SK-N-SH (cell line): ENCODE results near the gene CPLX3. TPM values are rescaled to one million over a fixed set of nuclear protein-coding genes. Genes with fewer than 3 reads are reported as not detected.

Experiments used
- CTCF ChIA-PET: fragments of 300-600, 350-600 bp; formaldehyde crosslinking; extraction: SDS; loops from one replicate; lab custom pipeline; 2021; lab: Yijun Ruan, JAX
- POLR2A ChIA-PET: fragments of 350-600 bp; sonication (Branson Sonifier 250); formaldehyde crosslinking; extraction: SDS; loops from one replicate; lab custom pipeline; 2020; ENCODE audit warnings: antibody characterized with exemption, inconsistent platforms; lab: Yijun Ruan, JAX
- DNase-seq: peaks from one replicate; pipeline ENCODE4 v3.0.0; 2012
- H2AFZ ChIP-seq: fragments of 200-600 bp; sonication (generic); 2 replicates; pipeline ENCODE4 v1.8.1; 2016; ENCODE audit warnings: antibody characterized with exemption, mild to moderate bottlenecking, low read depth
- H3F3A ChIP-seq: fragments of 200-600 bp; sonication (generic); replicated peaks from 2 replicates; pipeline ENCODE3; 2016; ENCODE audit warnings: antibody characterized with exemption, mild to moderate bottlenecking; ENCODE audit not compliant: insufficient read depth
- H3K27ac ChIP-seq, 2 experiments: fragments of 200-500 bp in 1 of 2; fragments of 200-600 bp in 1 of 2; sonication (Bioruptor generic) in 1 of 2; sonication (generic), shearing (Covaris generic) in 1 of 2; 2 replicates each; pipeline versions ENCODE4 v1.5.1 to v1.6.1; 2014 to 2016; ENCODE audit warnings: low read depth in 2 of 2, inconsistent platforms in 1 of 2, low read length in 1 of 2, mild to moderate bottlenecking in 1 of 2, mixed read lengths in 1 of 2
- H3K27me3 ChIP-seq: fragments of 200-600 bp; sonication (generic), shearing (Covaris generic); 2 replicates; pipeline ENCODE4 v1.6.1; 2016; ENCODE audit warnings: mixed run types; ENCODE audit not compliant: insufficient read depth
- H3K36me3 ChIP-seq, 2 experiments: fragments of 200-500 bp in 1 of 2; fragments of 200-600 bp in 1 of 2; sonication (Bioruptor generic) in 1 of 2; sonication (generic) in 1 of 2; replicated peaks in 1 of 2; 2 replicates each; pipeline versions ENCODE3 to v1.5.1; 2014 to 2016; ENCODE audit warnings: low read length in 1 of 2, mild to moderate bottlenecking in 1 of 2; ENCODE audit not compliant: insufficient read depth in 2 of 2, control insufficient read depth in 1 of 2
- H3K4me1 ChIP-seq, 2 experiments: fragments of 200-500 bp in 1 of 2; fragments of 200-600 bp in 1 of 2; sonication (Bioruptor generic) in 1 of 2; sonication (generic), shearing (Covaris generic) in 1 of 2; 2 replicates each; pipeline versions ENCODE4 v1.5.1 to v1.6.1; 2014 to 2016; ENCODE audit warnings: low read depth in 1 of 2, low read length in 1 of 2, mixed run types in 1 of 2; ENCODE audit not compliant: insufficient read depth in 2 of 2, control insufficient read depth in 1 of 2
- H3K4me2 ChIP-seq: fragments of 200-600 bp; sonication (generic), shearing (Covaris generic); 2 replicates; pipeline ENCODE4 v1.6.1; 2017; ENCODE audit warnings: mixed run types
- H3K4me3 ChIP-seq, 2 experiments: fragments of 200-500 bp in 1 of 2; fragments of 200-600 bp in 1 of 2; sonication (Bioruptor generic) in 1 of 2; sonication (generic), shearing (Covaris generic) in 1 of 2; 2 replicates each; pipeline versions ENCODE4 v1.5.1 to v1.8.1; 2014 to 2016; ENCODE audit warnings: low read depth in 2 of 2, inconsistent platforms in 1 of 2, low read length in 1 of 2, mild to moderate bottlenecking in 1 of 2, mixed read lengths in 1 of 2, moderate library complexity in 1 of 2
- H3K79me2 ChIP-seq: fragments of 200-600 bp; sonication (generic); 2 replicates; pipeline ENCODE4 v1.8.1; 2017; ENCODE audit warnings: mild to moderate bottlenecking; ENCODE audit not compliant: insufficient read depth
- H3K9ac ChIP-seq: fragments of 200-600 bp; sonication (generic); 2 replicates; pipeline ENCODE4 v1.6.1; 2017; ENCODE audit warnings: mixed run types
- H3K9me2 ChIP-seq: fragments of 200-600 bp; sonication (generic); 2 replicates; pipeline ENCODE4 v1.6.1; 2017; ENCODE audit warnings: mixed run types
- H3K9me3 ChIP-seq: fragments of 200-600 bp; sonication (generic); 2 replicates; pipeline ENCODE4 v1.6.1; 2017; ENCODE audit warnings: mixed run types, mild to moderate bottlenecking, moderate library complexity
- H4K20me1 ChIP-seq: fragments of 200-600 bp; sonication (generic); 2 replicates; pipeline ENCODE4 v1.6.1; 2017; ENCODE audit warnings: mild to moderate bottlenecking, mixed run types; ENCODE audit not compliant: insufficient read depth
- ELF1 ChIP-seq: IDR thresholded peaks from 2 replicates; pipeline ENCODE4 v1.4.0; 2012
- EP300 ChIP-seq, 2 experiments: IDR thresholded peaks; 2 replicates each; pipeline versions ENCODE4 v1.4.0 to v1.6.1; 2012; ENCODE audit warnings: borderline replicate concordance in 1 of 2, low read depth in 1 of 2, low read length in 1 of 2
- EZH2phosphoT487 ChIP-seq: fragments of 200-600 bp; sonication (generic); IDR thresholded peaks from 2 replicates; pipeline ENCODE4 v1.6.1; 2017; ENCODE audit warnings: low read depth, mixed run types, mild to moderate bottlenecking, antibody characterized with exemption, moderate library complexity, borderline replicate concordance
- FOSL2 ChIP-seq: IDR thresholded peaks from 2 replicates; pipeline ENCODE4 v1.4.0; 2012; ENCODE audit warnings: low read depth, mild to moderate bottlenecking, moderate library complexity, borderline replicate concordance
- FOXM1 ChIP-seq: IDR thresholded peaks from 2 replicates; pipeline ENCODE4 v1.4.0; 2012; ENCODE audit warnings: low read depth, mild to moderate bottlenecking
- GABPA ChIP-seq: IDR thresholded peaks from 2 replicates; pipeline ENCODE4 v1.4.0; 2012; ENCODE audit warnings: low read depth, mild to moderate bottlenecking
- GATA2 ChIP-seq: sonication (generic); formaldehyde crosslinking; IDR thresholded peaks from 2 replicates; pipeline ENCODE4 v1.5.0; 2020; ENCODE audit warnings: mild to moderate bottlenecking, missing genetic modification reagents
- MEF2A ChIP-seq: IDR thresholded peaks from 2 replicates; pipeline ENCODE4 v1.4.0; 2012; ENCODE audit warnings: low read depth, borderline replicate concordance
- MXI1 ChIP-seq: IDR thresholded peaks from 2 replicates; pipeline ENCODE4 v1.6.1; 2012; ENCODE audit warnings: mild to moderate bottlenecking, low read depth, low read length, improper control_type of control experiment
- NRF1 ChIP-seq: IDR thresholded peaks from 2 replicates; pipeline ENCODE4 v1.6.1; 2012; ENCODE audit warnings: low read depth, mild to moderate bottlenecking, low read length
- POLR2AphosphoS5 ChIP-seq: IDR thresholded peaks from 2 replicates; pipeline ENCODE4 v1.6.1; 2012; ENCODE audit warnings: low read depth, low read length
- SMC3 ChIP-seq: IDR thresholded peaks from 2 replicates; pipeline ENCODE4 v1.6.1; 2012; ENCODE audit warnings: low read depth, low read length, improper control_type of control experiment
- TAF1 ChIP-seq: IDR thresholded peaks from 2 replicates; pipeline ENCODE4 v1.6.1; 2012; ENCODE audit warnings: low read depth, mild to moderate bottlenecking, low read length, moderate library complexity, borderline replicate concordance
- TEAD4 ChIP-seq: IDR thresholded peaks from 2 replicates; pipeline ENCODE4 v1.4.0; 2012; ENCODE audit warnings: mild to moderate bottlenecking, borderline replicate concordance; ENCODE audit not compliant: insufficient read depth
- YY1 ChIP-seq: IDR thresholded peaks from 2 replicates; pipeline ENCODE4 v1.4.0; 2012; ENCODE audit warnings: low read depth, mild to moderate bottlenecking
- WGBS: methylation state at CpG from one replicate; pipeline ENCODE4 v1.1.6; 2017; ENCODE audit warnings: low lambda C conversion rate; 5-methylcytosine and 5-hydroxymethylcytosine counted together
- polyA plus RNA-seq, 3 experiments: library from polyadenylated mRNA; depleted of rRNA; stranded (reverse); fragments of >200 nt; gene quantifications; 2 replicates each; pipeline ENCODE4 v1.2.3, GENCODE V29; 2012
- TF ChIP-seq, protein P1 (sequence below): fragments of 150-350 bp; IDR thresholded peaks from 2 replicates; pipeline ENCODE4 v1.6.1; 2016; ENCODE audit warnings: mild to moderate bottlenecking, low read depth, low read length
- TF ChIP-seq, protein P2 (sequence below): IDR thresholded peaks from 2 replicates; pipeline ENCODE4 v1.4.0; 2012; ENCODE audit warnings: low read depth
- TF ChIP-seq, protein P3 (sequence below): fragments of 150-350 bp; IDR thresholded peaks from 2 replicates; pipeline ENCODE4 v1.6.1; 2017; ENCODE audit warnings: antibody characterized with exemption, low read length, low read depth, borderline replicate concordance
- TF ChIP-seq, protein P4 (sequence below): IDR thresholded peaks from 2 replicates; pipeline ENCODE4 v1.6.1; 2012; ENCODE audit warnings: mild to moderate bottlenecking, low read depth, low read length, moderate library complexity

The CPLX3 gene
- polyA plus RNA-seq, 1 of the 3 experiments (the other 2 are of a cell fraction): not detected

DNA sequence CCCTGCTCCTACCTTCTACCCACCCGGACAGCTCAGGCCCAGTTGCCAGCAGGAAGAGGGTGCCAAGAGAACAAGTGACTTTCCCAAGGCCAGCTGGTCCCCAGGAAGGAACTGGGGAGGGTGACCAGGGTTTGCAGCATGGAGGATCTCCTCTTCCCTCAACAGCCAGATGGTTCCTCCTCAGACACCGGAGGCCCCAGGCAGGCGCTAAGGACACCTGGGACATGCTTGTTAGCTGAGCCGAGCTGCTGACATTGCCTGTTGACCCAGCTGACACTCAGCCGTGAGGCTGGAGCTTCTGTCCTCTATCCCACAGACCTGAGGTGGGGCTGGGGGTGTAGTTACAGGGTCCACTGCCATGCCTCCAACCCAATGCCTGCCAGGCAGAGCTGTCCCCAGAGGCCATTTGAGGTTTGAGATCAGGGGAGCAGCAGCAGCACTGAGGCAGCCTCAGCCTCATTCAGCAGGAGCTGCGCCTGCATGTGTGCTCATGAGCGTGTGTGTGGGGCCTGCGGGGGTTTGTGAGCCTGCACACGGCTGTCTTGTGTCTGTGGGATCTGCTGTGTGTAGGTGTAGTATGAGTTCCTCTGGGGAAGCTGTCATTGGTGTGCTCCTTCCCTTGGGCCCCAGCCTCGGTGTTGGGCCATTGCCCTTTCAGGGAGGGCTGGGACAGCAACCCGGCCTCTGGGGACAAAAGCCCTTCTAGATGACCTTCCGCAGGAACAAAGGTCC is 7.1 kb downstream of the CPLX3 start:
- H3K9ac ChIP-seq: no peak overlapping the region
- POLR2A ChIA-PET: interaction anchor here (1.0 kb wide), 1 partner anchor 65 kb away, joined by 3 read pairs; no protein-coding TSS in a partner anchor
- H3K79me2 ChIP-seq: no peaks in the 10 kb centered on the region
- H3K4me3 ChIP-seq: no peak overlapping the region
- DNase-seq: no peak
- 75% methylated on average over 11 of the region's 12 CpGs for WGBS
- no peaks in the 10 kb centered on the region for H3F3A ChIP-seq
- no peaks in the 10 kb centered on the region for H4K20me1 ChIP-seq
- H3K4me1 ChIP-seq: peaks cover 0 to 16% of the 10 kb centered on the region in 2 experiments; a peak in 1 of 4 replicates
- no peak for TF ChIP-seq FOXM1
- no peak for TF ChIP-seq YY1
- no peak for TF ChIP-seq TEAD4
- CTCF ChIA-PET: interaction anchor here (1.0 to 10.2 kb wide), 5 partner anchors 10 to 63 kb away, joined by 3 to 82 read pairs (median 6); partner anchors contain the start of gene ULK3
- no peak overlapping the region for H3K27ac ChIP-seq
- H3K27me3 ChIP-seq: no peaks in the 10 kb centered on the region
- peaks cover 0 to 11% of the 10 kb centered on the region in 2 experiments for H3K36me3 ChIP-seq
- no peak overlapping the region for H3K4me2 ChIP-seq
- H3K9me3 ChIP-seq: no peaks in the 10 kb centered on the region
- no peaks in the 10 kb centered on the region for H3K9me2 ChIP-seq
- H2AFZ ChIP-seq: no peak overlapping the region

DNA sequence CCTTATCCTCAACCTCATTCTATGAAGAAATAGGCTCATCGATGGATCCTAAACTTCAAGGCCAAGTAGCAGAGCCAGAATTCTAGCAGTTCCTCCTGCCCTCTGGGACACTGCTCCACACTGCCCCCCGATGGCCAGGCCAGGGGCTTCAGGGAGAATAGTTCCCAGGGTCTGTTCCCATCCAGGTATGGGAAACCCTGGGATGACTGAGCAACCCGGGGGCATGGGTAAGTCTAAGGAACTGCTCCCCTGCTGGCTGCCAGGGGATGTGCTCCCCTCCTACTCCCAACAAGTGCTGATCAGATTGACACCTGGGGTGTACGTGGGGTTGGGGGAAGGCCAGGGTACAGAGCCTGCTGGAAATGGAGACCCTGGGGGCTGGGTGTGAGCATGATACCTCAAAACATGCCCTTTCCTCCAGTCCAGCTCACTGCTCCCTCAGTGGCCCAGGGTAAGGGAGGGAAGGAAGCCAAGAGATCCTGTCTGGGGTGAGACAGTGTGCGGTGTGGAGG is 8.9 kb downstream of the CPLX3 start:
- Histone ChIP-seq H3K79me2 (no peaks in the 10 kb centered on the region), H3F3A (no peaks in the 10 kb centered on the region), H3K27ac (no peak overlapping the region; a peak in 1 of 4 replicates), H3K4me2 (no peak overlapping the region), H3K27me3 (no peaks in the 10 kb centered on the region), H2AFZ (no peak overlapping the region), H4K20me1 (no peaks in the 10 kb centered on the region), H3K9ac (no peak overlapping the region), H3K36me3 (peaks cover 0 to 23% of the 10 kb centered on the region in 2 experiments), H3K4me3 (peak overlapping the region in 1 of 2 experiments; percentile 49; a peak in 1 of 4 replicates), H3K9me3 (no peaks in the 10 kb centered on the region), H3K4me1 (peaks cover 0 to 16% of the 10 kb centered on the region in 2 experiments; a peak in 1 of 4 replicates), H3K9me2 (no peaks in the 10 kb centered on the region)
- ChIA-PET POLR2A (no interaction called here), CTCF (interaction anchor here (0.7 to 10.8 kb wide), 15 partner anchors 8 to 201 kb away, joined by 3 to 95 read pairs (median 4); partner anchors contain the start of gene CSK)
- WGBS: 52% methylated on average over 5 of the region's 5 CpGs
- peak; percentile 87 for DNase-seq
- no peak for TF ChIP-seq FOSL2
- no peak for TF ChIP-seq POLR2AphosphoS5
- TF ChIP-seq, protein P1, sequence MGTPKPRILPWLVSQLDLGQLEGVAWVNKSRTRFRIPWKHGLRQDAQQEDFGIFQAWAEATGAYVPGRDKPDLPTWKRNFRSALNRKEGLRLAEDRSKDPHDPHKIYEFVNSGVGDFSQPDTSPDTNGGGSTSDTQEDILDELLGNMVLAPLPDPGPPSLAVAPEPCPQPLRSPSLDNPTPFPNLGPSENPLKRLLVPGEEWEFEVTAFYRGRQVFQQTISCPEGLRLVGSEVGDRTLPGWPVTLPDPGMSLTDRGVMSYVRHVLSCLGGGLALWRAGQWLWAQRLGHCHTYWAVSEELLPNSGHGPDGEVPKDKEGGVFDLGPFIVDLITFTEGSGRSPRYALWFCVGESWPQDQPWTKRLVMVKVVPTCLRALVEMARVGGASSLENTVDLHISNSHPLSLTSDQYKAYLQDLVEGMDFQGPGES: no peak
- TF ChIP-seq MXI1: no peak
- no peak for TF ChIP-seq GATA2
- TF ChIP-seq EZH2phosphoT487: no peak
- TF ChIP-seq MEF2A: no peak
- TF ChIP-seq SMC3: peak; percentile 56
- TF ChIP-seq, protein P2, sequence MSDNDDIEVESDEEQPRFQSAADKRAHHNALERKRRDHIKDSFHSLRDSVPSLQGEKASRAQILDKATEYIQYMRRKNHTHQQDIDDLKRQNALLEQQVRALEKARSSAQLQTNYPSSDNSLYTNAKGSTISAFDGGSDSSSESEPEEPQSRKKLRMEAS: no peak
- TF ChIP-seq EP300 (IDR thresholded peaks at IDR 0.05; ENCODE audit: borderline replicate concordance in 1 of 2, low read depth in 1 of 2, low read length in 1 of 2): no peak
- TF ChIP-seq TEAD4: no peak
- TF ChIP-seq FOXM1: no peak
- no peak for TF ChIP-seq NRF1
- TF ChIP-seq, protein P3, sequence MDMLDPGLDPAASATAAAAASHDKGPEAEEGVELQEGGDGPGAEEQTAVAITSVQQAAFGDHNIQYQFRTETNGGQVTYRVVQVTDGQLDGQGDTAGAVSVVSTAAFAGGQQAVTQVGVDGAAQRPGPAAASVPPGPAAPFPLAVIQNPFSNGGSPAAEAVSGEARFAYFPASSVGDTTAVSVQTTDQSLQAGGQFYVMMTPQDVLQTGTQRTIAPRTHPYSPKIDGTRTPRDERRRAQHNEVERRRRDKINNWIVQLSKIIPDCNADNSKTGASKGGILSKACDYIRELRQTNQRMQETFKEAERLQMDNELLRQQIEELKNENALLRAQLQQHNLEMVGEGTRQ: no peak
- no peak for TF ChIP-seq TAF1
- TF ChIP-seq ELF1: no peak
- TF ChIP-seq, protein P4, sequence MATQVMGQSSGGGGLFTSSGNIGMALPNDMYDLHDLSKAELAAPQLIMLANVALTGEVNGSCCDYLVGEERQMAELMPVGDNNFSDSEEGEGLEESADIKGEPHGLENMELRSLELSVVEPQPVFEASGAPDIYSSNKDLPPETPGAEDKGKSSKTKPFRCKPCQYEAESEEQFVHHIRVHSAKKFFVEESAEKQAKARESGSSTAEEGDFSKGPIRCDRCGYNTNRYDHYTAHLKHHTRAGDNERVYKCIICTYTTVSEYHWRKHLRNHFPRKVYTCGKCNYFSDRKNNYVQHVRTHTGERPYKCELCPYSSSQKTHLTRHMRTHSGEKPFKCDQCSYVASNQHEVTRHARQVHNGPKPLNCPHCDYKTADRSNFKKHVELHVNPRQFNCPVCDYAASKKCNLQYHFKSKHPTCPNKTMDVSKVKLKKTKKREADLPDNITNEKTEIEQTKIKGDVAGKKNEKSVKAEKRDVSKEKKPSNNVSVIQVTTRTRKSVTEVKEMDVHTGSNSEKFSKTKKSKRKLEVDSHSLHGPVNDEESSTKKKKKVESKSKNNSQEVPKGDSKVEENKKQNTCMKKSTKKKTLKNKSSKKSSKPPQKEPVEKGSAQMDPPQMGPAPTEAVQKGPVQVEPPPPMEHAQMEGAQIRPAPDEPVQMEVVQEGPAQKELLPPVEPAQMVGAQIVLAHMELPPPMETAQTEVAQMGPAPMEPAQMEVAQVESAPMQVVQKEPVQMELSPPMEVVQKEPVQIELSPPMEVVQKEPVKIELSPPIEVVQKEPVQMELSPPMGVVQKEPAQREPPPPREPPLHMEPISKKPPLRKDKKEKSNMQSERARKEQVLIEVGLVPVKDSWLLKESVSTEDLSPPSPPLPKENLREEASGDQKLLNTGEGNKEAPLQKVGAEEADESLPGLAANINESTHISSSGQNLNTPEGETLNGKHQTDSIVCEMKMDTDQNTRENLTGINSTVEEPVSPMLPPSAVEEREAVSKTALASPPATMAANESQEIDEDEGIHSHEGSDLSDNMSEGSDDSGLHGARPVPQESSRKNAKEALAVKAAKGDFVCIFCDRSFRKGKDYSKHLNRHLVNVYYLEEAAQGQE: no peak
- no peak for TF ChIP-seq GABPA
